ENCODE results near the gene PRRT3. TPM values are rescaled to one million over a fixed set of nuclear protein-coding genes. Genes with fewer than 3 reads are reported as not detected.
A peak's percentile ranks its signal among the peaks of the same experiment; 100 is the strongest.

The PRRT3 gene
- total and polyA plus RNA-seq, 11 donors, result 0.39 to 2.3 (median 0.70) TPM

GRCh38 chr3:9945358-9945757, 6.8 kb downstream of the PRRT3 start:
- TF ChIP-seq POLR2A (IDR thresholded peaks at IDR 0.05), result no peak
- TF ChIP-seq, protein P1, sequence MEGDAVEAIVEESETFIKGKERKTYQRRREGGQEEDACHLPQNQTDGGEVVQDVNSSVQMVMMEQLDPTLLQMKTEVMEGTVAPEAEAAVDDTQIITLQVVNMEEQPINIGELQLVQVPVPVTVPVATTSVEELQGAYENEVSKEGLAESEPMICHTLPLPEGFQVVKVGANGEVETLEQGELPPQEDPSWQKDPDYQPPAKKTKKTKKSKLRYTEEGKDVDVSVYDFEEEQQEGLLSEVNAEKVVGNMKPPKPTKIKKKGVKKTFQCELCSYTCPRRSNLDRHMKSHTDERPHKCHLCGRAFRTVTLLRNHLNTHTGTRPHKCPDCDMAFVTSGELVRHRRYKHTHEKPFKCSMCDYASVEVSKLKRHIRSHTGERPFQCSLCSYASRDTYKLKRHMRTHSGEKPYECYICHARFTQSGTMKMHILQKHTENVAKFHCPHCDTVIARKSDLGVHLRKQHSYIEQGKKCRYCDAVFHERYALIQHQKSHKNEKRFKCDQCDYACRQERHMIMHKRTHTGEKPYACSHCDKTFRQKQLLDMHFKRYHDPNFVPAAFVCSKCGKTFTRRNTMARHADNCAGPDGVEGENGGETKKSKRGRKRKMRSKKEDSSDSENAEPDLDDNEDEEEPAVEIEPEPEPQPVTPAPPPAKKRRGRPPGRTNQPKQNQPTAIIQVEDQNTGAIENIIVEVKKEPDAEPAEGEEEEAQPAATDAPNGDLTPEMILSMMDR (IDR thresholded peaks at IDR 0.05), result no peak
- DNase-seq (no peak), ATAC-seq (no peak)
- no peaks in the 10 kb centered on the region for H3K9me3 ChIP-seq
- peaks cover 0 to 22% (median 14%) of the 10 kb centered on the region in 12 donors for H3K4me1 ChIP-seq
- H3K36me3 ChIP-seq, result peaks cover 0 to 32% (median 16%) of the 10 kb centered on the region in 9 donors
- WGBS, 4 donors, result 77 to 88% (median 85%) methylated on average over 10 of the region's 10 CpGs
- H3K27ac ChIP-seq, result peak overlapping the region in 1 of 12 donors; percentile 90
- no peak overlapping the region for H3K4me3 ChIP-seq
- intact Hi-C loops (cut with DNase I), result loop anchor here in 3 of 10 donors (5.0 to 10.0 kb wide), 3 partner anchors 103 to 231 kb away; partner anchors contain the start of genes BRK1 (in 1 of the 3) and RPUSD3 (in 1 of the 3)
- no peaks in the 10 kb centered on the region for H3K27me3 ChIP-seq

GRCh38 chr3:9944271-9944670, 7.9 kb downstream of the PRRT3 start:
- Histone ChIP-seq H3K27me3 (no peaks in the 10 kb centered on the region), H3K27ac (no peak overlapping the region), H3K4me1 (peaks cover 0 to 22% (median 14%) of the 10 kb centered on the region in 12 donors), H3K4me3 (no peak overlapping the region), H3K9me3 (no peaks in the 10 kb centered on the region), H3K36me3 (peaks cover 0 to 32% (median 16%) of the 10 kb centered on the region in 9 donors)
- WGBS, 4 donors, result 85 to 94% (median 91%) methylated on average over 4 to 11 of the region's 11 CpGs
- intact Hi-C loops (cut with DNase I), result loop anchor here in 2 of 10 donors (10.0 kb wide), 2 partner anchors 171 to 229 kb away; partner anchors contain the start of gene BRK1 (in 1 of the 2)
- ATAC-seq (no peak), DNase-seq (no peak)
- TF ChIP-seq POLR2A (IDR thresholded peaks at IDR 0.05), result no peak
- TF ChIP-seq, protein P1 (IDR thresholded peaks at IDR 0.05), result no peak

DNA sequence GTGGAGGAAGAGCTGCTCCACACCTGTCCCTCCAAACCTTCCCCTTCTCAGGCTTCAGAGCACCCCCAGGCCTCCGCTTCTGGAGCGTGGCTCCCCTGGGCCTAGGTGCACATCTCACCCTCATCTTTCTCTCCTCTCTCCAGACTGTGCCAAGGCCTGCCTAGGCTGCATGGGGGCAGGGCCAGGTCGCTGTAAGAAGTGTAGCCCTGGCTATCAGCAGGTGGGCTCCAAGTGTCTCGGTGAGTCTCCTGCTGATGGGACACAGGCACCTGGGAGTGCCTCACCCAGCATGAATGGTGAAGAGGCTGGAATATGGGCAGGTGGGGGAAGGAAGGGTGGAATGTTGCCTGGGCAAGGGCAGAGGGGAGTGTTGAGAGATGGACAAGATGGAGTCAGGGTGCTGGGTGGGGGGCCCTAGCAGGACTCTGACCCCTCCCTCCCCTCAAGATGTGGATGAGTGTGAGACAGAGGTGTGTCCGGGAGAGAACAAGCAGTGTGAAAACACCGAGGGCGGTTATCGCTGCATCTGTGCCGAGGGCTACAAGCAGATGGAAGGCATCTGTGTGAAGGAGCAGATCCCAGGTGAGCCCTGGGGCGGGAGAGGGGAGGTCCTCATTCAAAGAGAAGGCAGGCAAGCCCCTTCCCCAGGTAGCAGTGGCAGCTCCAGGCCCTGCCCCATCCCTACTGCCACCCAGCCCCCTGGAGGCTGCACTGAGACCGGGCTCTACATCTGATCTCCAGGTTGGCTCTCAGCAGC, 9.1 kb downstream of the PRRT3 start:
- 89 to 91% (median 89%) methylated on average over 10 to 11 of the region's 11 CpGs for WGBS, 4 donors
- ATAC-seq, result no peak
- peaks cover 0 to 22% (median 14%) of the 10 kb centered on the region in 12 donors for H3K4me1 ChIP-seq
- H3K9me3 ChIP-seq, result no peaks in the 10 kb centered on the region
- H3K4me3 ChIP-seq, result no peak overlapping the region
- H3K27me3 ChIP-seq, result no peaks in the 10 kb centered on the region
- intact Hi-C loops (cut with DNase I), result loop anchor here in 2 of 10 donors (10.0 kb wide), 2 partner anchors 172 to 228 kb away; partner anchors contain the start of gene BRK1 (in 1 of the 2)
- TF ChIP-seq, protein P1 (IDR thresholded peaks at IDR 0.05), result no peak
- TF ChIP-seq POLR2A (IDR thresholded peaks at IDR 0.05), result no peak
- DNase-seq, result no peak
- H3K27ac ChIP-seq, result no peak overlapping the region
- peaks cover 0 to 39% (median 23%) of the 10 kb centered on the region in 9 donors for H3K36me3 ChIP-seq

DNA sequence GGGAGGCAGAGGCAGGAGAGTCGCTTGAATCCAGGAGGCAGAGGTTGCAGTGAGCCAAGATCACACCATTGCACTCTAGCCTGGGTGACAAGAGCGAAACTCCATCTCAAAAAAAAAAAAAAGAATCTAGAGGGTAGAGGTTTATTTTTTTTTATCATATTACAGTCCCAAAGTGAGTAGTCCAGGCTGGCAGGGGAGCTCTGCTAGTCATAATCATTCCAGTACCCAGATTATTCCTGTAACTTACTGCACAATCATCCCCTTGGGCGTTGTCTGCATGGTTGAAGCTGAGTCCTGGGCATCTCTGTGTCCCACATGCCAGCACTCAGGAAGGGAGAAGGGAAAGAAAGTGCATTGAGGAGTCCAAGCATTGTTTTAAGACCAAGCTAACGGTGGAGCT, 10.0 kb downstream of the PRRT3 start:
- no peaks in the 10 kb centered on the region for H3K9me3 ChIP-seq
- H3K4me1 ChIP-seq, result peaks cover 0 to 14% (median 7%) of the 10 kb centered on the region in 12 donors
- H3K27me3 ChIP-seq, result no peaks in the 10 kb centered on the region
- intact Hi-C loops (cut with DNase I), result loop anchor here in 2 of 10 donors (10.0 kb wide), 2 partner anchors 173 to 227 kb away; partner anchors contain the start of gene BRK1 (in 1 of the 2)
- no peak for TF ChIP-seq POLR2A (IDR thresholded peaks at IDR 0.05)
- TF ChIP-seq, protein P1 (IDR thresholded peaks at IDR 0.05), result no peak
- peaks cover 0 to 48% (median 31%) of the 10 kb centered on the region in 9 donors for H3K36me3 ChIP-seq
- no peak overlapping the region for H3K27ac ChIP-seq
- WGBS, 4 donors, result 76 to 89% (median 81%) methylated on average over 4 of the region's 4 CpGs
- ATAC-seq (no peak), DNase-seq (no peak)
- H3K4me3 ChIP-seq, result no peak overlapping the region
